Testis (tissue), 3 donors: Measurements from ENCODE around the gene OLIG2. TPM values are rescaled to one million over a fixed set of nuclear protein-coding genes. Genes with fewer than 3 reads are reported as not detected.

Experiments used
- DNase-seq: peaks from one replicate; pipeline ENCODE4 v3.0.0-alpha.2; 2019
- H3K27ac ChIP-seq, 2 donors: fragments of 200-600 bp; sonication (generic); one replicate each; pipeline ENCODE4 v1.5.1; 2019
- H3K27me3 ChIP-seq: fragments of 200-600 bp; sonication (generic); one replicate; pipeline ENCODE4 v1.5.1; 2019
- H3K36me3 ChIP-seq: fragments of 200-600 bp; sonication (generic); one replicate; pipeline ENCODE4 v1.5.1; 2017; ENCODE audit warnings: low read depth; ENCODE audit errors: missing control alignments
- H3K4me1 ChIP-seq: fragments of 200-600 bp; sonication (generic); one replicate; pipeline ENCODE4 v1.5.1; 2019
- H3K4me3 ChIP-seq, 2 donors: fragments of 200-600 bp; sonication (generic); one replicate each; pipeline ENCODE4 v1.5.1; 2017 to 2019
- H3K9me3 ChIP-seq: fragments of 200-600 bp; sonication (generic); one replicate; pipeline ENCODE4 v1.5.1; 2017
- CTCF ChIP-seq, 3 experiments: fragments of 450-650 bp in 2 of 3; fragments of 200-600 bp in 1 of 3; sonication (generic) in 1 of 3; IDR thresholded peaks; one replicate each; pipeline ENCODE4 v1.5.1; 2016 to 2019; ENCODE audit warnings: antibody characterized with exemption in 3 of 3, mild to moderate bottlenecking in 2 of 3, moderate library complexity in 1 of 3
- POLR2A ChIP-seq: fragments of 450-650 bp; IDR thresholded peaks from one replicate; pipeline ENCODE4 v1.6.1; 2017; ENCODE audit warnings: antibody characterized with exemption, mild to moderate bottlenecking, moderate library complexity
- WGBS, 2 donors: methylation state at CpG; one replicate each; pipeline ENCODE4 v1.1.5; 2018; 5-methylcytosine and 5-hydroxymethylcytosine counted together
- intact Hi-C: fragments of 100-400 bp; cut with DNase I; formaldehyde crosslinking; loops from one replicate; pipeline ENCODE4 v1.15.1; 2023; ENCODE audit warnings: low total_unique reads
- polyA plus RNA-seq: library from polyadenylated mRNA; stranded (reverse); fragments of 350-450 nt; fragmentation: Illumina TruSeq; extraction: RNeasy Lipid Tissue Mini Kit (QIAGEN cat#74804); gene quantifications from one replicate; pipeline ENCODE4 v1.2.3, GENCODE V29; 2014; ENCODE audit warnings: low read depth, low replicate concordance; ENCODE audit not compliant: insufficient read depth
- total RNA-seq, 2 donors: library from RNA; depleted of rRNA; stranded (reverse); fragments of >200 nt; gene quantifications; one replicate each; pipeline ENCODE4 v1.2.3, GENCODE V29; 2016

The OLIG2 gene
- total and polyA plus RNA-seq, 3 donors from 2014 or later: not detected

GRCh38 chr21:33025106-33025488, 638 bp upstream of the OLIG2 start:
- Histone ChIP-seq H3K27me3 (peaks cover 6% of the 10 kb centered on the region), H3K4me3 (no peak overlapping the region), H3K9me3 (no peaks in the 10 kb centered on the region), H3K27ac (no peak overlapping the region), H3K36me3 (no peaks in the 10 kb centered on the region), H3K4me1 (peaks cover 18% of the 10 kb centered on the region)
- TF ChIP-seq POLR2A (no peak), CTCF (IDR thresholded peaks at IDR 0.05) (no peak)
- WGBS, 2 donors: 3 to 12% methylated on average over 8 to 22 of the region's 22 CpGs
- DNase-seq: no peak
- intact Hi-C loops: no loop called here

GRCh38 chr21:33026443-33026858, 716 bp downstream of the OLIG2 start:
- Histone ChIP-seq H3K27me3 (peaks cover 6% of the 10 kb centered on the region), H3K4me1 (peaks cover 17% of the 10 kb centered on the region), H3K36me3 (no peaks in the 10 kb centered on the region), H3K9me3 (no peaks in the 10 kb centered on the region), H3K27ac (no peak overlapping the region), H3K4me3 (peak overlapping the region in 1 of 2 donors; percentile 2)
- WGBS, 2 donors: 3 to 6% methylated on average over 17 to 21 of the region's 21 CpGs
- intact Hi-C loops: no loop called here
- TF ChIP-seq POLR2A (no peak), CTCF (IDR thresholded peaks at IDR 0.05) (no peak)
- DNase-seq: no peak

GRCh38 chr21:33026878-33027400, 1.2 kb downstream of the OLIG2 start:
- H3K27me3 ChIP-seq: peaks cover 6% of the 10 kb centered on the region
- intact Hi-C loops: no loop called here
- TF ChIP-seq CTCF (IDR thresholded peaks at IDR 0.05): no peak
- no peak for TF ChIP-seq POLR2A
- peak overlapping the region in 1 of 2 donors; percentile 2 for H3K4me3 ChIP-seq
- H3K9me3 ChIP-seq: no peaks in the 10 kb centered on the region
- H3K27ac ChIP-seq: no peak overlapping the region
- peaks cover 17% of the 10 kb centered on the region for H3K4me1 ChIP-seq
- no peak for DNase-seq
- H3K36me3 ChIP-seq: no peaks in the 10 kb centered on the region
- 3% methylated on average over 24 to 49 of the region's 54 CpGs for WGBS, 2 donors

GRCh38 chr21:33027401-33028286, 1.9 kb downstream of the OLIG2 start:
- no peak overlapping the region for H3K27ac ChIP-seq
- peaks cover 6% of the 10 kb centered on the region for H3K27me3 ChIP-seq
- intact Hi-C loops: no loop called here
- TF ChIP-seq CTCF (IDR thresholded peaks at IDR 0.05) (no peak), POLR2A (no peak)
- H3K4me3 ChIP-seq: no peak overlapping the region
- no peak for DNase-seq
- 1 to 2% methylated on average over 10 to 60 of the region's 85 CpGs for WGBS, 2 donors
- peaks cover 15% of the 10 kb centered on the region for H3K4me1 ChIP-seq
- H3K9me3 ChIP-seq: no peaks in the 10 kb centered on the region
- no peaks in the 10 kb centered on the region for H3K36me3 ChIP-seq
